Ishikawa (cell line): ENCODE measurements around the gene KRT24.

Source experiments
- CEBPB ChIP-seq: IDR thresholded peaks from 2 replicates; pipeline ENCODE4 v1.6.1; 2012
- CREB1 ChIP-seq: IDR thresholded peaks from 2 replicates; pipeline ENCODE4 v1.6.1; 2012; ENCODE audit warnings: low read depth
- EGR1 ChIP-seq: IDR thresholded peaks from 2 replicates; pipeline ENCODE4 v1.6.1; 2012
- EP300 ChIP-seq: IDR thresholded peaks from 2 replicates; pipeline ENCODE4 v1.6.1; 2012; ENCODE audit warnings: borderline replicate concordance
- FOXM1 ChIP-seq: IDR thresholded peaks from 2 replicates; pipeline ENCODE4 v1.6.1; 2012; ENCODE audit warnings: low read depth, borderline replicate concordance
- NFIC ChIP-seq: IDR thresholded peaks from 2 replicates; pipeline ENCODE4 v1.6.1; 2012
- RAD21 ChIP-seq: IDR thresholded peaks from 2 replicates; pipeline ENCODE4 v1.6.1; 2012; ENCODE audit warnings: low read depth
- TAF1 ChIP-seq: IDR thresholded peaks from 2 replicates; pipeline ENCODE4 v1.6.1; 2012; ENCODE audit warnings: low read depth, mild to moderate bottlenecking
- TCF12 ChIP-seq: IDR thresholded peaks from 2 replicates; pipeline ENCODE4 v1.6.1; 2012; ENCODE audit warnings: low read depth
- TEAD4 ChIP-seq: IDR thresholded peaks from 2 replicates; pipeline ENCODE4 v1.6.1; 2012
- YY1 ChIP-seq: IDR thresholded peaks from 2 replicates; pipeline ENCODE4 v1.6.1; 2012; ENCODE audit warnings: low read depth
- ZBTB7A ChIP-seq: IDR thresholded peaks from 2 replicates; pipeline ENCODE4 v1.6.1; 2012; ENCODE audit warnings: low read depth
- TF ChIP-seq, protein P1 (sequence below): IDR thresholded peaks from 2 replicates; pipeline ENCODE4 v1.6.1; 2012; ENCODE audit warnings: low read depth, mild to moderate bottlenecking
- TF ChIP-seq, protein P2 (sequence below): IDR thresholded peaks from 2 replicates; pipeline ENCODE4 v1.6.1; 2012
- TF ChIP-seq, protein P3 (sequence below): IDR thresholded peaks from 2 replicates; pipeline ENCODE4 v1.6.1; 2012

The KRT24 gene

DNA sequence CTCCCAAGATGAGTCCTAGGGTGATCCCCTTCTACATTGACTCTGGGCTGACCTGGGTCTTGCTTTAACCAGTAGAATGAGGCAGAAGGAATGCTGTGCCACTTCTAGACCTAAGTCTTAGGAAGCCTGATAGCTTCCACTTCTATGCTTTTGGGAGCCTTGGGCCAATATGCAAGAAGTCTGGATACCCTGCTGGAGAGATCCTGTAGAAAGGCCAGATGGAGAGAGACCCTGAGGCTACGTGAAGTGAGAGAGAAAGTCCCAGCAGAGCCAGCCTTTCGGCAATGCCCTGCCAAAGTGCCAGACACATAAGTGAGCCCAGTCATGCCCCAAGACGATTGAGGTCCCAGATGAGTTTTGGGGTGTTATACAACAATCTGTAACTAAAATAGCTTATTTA lies 40.3 kb downstream of the KRT24 start:
- TF ChIP-seq YY1 (no peak), RAD21 (no peak), EGR1 (no peak), FOXM1 (no peak), EP300 (no peak), ZBTB7A (no peak), TCF12 (no peak), CEBPB (no peak), TAF1 (no peak), TEAD4 (no peak)
- TF ChIP-seq, protein P1, sequence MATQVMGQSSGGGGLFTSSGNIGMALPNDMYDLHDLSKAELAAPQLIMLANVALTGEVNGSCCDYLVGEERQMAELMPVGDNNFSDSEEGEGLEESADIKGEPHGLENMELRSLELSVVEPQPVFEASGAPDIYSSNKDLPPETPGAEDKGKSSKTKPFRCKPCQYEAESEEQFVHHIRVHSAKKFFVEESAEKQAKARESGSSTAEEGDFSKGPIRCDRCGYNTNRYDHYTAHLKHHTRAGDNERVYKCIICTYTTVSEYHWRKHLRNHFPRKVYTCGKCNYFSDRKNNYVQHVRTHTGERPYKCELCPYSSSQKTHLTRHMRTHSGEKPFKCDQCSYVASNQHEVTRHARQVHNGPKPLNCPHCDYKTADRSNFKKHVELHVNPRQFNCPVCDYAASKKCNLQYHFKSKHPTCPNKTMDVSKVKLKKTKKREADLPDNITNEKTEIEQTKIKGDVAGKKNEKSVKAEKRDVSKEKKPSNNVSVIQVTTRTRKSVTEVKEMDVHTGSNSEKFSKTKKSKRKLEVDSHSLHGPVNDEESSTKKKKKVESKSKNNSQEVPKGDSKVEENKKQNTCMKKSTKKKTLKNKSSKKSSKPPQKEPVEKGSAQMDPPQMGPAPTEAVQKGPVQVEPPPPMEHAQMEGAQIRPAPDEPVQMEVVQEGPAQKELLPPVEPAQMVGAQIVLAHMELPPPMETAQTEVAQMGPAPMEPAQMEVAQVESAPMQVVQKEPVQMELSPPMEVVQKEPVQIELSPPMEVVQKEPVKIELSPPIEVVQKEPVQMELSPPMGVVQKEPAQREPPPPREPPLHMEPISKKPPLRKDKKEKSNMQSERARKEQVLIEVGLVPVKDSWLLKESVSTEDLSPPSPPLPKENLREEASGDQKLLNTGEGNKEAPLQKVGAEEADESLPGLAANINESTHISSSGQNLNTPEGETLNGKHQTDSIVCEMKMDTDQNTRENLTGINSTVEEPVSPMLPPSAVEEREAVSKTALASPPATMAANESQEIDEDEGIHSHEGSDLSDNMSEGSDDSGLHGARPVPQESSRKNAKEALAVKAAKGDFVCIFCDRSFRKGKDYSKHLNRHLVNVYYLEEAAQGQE: no peak
- TF ChIP-seq, protein P2, sequence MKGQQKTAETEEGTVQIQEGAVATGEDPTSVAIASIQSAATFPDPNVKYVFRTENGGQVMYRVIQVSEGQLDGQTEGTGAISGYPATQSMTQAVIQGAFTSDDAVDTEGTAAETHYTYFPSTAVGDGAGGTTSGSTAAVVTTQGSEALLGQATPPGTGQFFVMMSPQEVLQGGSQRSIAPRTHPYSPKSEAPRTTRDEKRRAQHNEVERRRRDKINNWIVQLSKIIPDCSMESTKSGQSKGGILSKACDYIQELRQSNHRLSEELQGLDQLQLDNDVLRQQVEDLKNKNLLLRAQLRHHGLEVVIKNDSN: no peak

DNA sequence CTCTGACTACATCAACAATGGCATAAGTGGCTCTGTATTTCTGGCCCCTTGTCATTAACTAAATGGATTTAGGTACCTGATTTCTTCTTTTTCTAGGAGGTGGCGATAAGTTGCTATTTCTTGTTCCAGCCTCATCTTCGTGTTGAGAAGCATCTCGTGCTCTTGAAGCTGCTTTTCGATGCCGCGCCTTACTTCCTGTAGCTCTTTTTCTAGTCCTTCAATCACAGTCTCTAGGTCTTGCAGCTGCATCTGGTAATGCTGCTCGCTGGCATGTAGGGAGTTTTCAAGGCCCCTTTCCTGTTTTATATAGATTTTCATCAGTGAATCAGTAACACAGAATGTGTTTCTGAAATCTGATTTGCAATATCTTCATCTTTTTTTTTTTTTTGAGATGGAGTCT lies 43.6 kb downstream of the KRT24 start:
- TF ChIP-seq NFIC (no peak), EP300 (no peak), ZBTB7A (no peak), YY1 (no peak), RAD21 (no peak), CEBPB (no peak), TCF12 (no peak), CREB1 (no peak), TEAD4 (no peak), TAF1 (no peak), EGR1 (no peak), FOXM1 (no peak)
- TF ChIP-seq, protein P2: no peak
- TF ChIP-seq, protein P3, sequence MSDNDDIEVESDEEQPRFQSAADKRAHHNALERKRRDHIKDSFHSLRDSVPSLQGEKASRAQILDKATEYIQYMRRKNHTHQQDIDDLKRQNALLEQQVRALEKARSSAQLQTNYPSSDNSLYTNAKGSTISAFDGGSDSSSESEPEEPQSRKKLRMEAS: no peak
- TF ChIP-seq, protein P1: no peak

DNA sequence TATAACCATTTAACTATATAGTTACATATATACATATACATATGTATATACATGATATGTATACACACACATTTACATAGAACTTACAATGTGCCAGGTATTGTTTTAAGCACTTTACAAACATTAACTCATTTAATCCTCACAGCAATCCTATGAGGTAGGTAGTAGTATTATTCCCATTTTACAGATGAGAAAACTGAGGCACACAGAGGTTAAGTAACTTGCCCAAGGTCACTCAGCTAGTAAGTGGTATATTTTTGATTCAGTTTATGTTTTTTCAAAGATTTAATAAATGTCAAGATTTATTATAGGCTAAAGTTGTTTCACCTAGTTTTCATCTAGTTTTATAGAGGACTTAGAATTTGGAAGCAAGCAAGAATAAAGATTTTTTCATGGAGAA lies 45.2 kb downstream of the KRT24 start:
- TF ChIP-seq, protein P3: no peak
- no peak for TF ChIP-seq ZBTB7A

DNA sequence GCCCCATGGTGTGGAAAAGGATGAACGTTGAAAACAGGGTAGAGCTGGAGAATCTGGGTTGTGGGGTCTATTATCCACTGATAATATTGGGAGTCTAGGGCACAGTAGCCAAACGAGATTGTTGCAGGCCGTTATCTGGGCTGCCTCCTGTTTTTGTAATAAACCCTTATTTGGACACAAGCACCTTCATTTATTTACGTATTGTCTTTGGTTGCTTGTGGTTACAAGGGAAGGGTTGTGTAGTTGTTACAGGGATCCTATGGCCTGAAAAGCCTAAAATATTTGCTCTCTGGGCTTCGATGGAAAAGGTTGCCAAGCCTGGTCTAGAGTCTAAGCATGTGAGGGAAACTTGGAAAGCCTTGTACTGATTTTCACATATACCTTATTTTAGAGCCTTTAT lies 51.6 kb downstream of the KRT24 start:
- no peak for TF ChIP-seq CREB1
- TF ChIP-seq EGR1: no peak
- TF ChIP-seq, protein P1: no peak
- no peak for TF ChIP-seq EP300
- TF ChIP-seq YY1: no peak
- no peak for TF ChIP-seq TEAD4
- TF ChIP-seq CEBPB: no peak
- TF ChIP-seq, protein P2: no peak
- TF ChIP-seq RAD21: no peak
- TF ChIP-seq TCF12: no peak

DNA sequence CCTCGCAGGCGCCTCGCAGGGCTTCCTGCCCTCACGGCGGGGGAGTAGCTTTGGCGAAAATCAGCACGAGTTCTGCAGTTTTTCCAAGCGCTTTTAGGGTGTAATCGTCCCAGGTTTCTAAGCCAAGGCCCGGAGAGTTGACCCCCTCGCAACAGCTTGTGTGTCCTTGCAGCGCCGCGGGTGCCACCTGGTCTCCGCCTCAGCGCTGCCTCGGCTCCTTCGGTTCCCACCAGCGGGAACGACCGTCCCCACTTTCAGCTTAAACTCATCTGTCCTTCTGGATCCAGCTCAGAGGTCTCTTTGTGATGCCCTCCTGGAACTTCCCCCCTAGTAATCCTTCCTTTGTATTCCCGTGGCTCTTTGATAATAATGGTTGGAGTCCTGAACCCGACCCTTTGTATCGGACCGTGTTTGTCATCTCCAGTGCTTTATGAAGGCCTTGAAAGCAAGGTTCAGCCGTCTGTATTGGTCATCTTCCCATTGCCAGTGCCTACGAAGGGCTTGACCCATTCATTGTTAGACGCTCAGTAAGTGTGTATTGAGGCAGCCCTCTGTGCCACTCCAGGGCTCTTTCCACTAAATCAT lies 55.1 kb downstream of the KRT24 start:
- TF ChIP-seq, protein P3: 0 out of 2 replicates have a peak, but pooled peaks have one; percentile 3
- TF ChIP-seq RAD21 (no peak), ZBTB7A (no peak), CEBPB (no peak), TAF1 (no peak)
